Smooth muscle cell of the brain vasculature (primary cell): ENCODE measurements around the gene CALHM4.
A peak's percentile ranks its signal among the peaks of the same experiment; 100 is the strongest.

Experiments
- DNase-seq: peaks from one replicate; pipeline ENCODE4 v3.0.0-alpha.2; 2012; ENCODE audit warnings: low read depth, low spot score

The CALHM4 gene, protein sequence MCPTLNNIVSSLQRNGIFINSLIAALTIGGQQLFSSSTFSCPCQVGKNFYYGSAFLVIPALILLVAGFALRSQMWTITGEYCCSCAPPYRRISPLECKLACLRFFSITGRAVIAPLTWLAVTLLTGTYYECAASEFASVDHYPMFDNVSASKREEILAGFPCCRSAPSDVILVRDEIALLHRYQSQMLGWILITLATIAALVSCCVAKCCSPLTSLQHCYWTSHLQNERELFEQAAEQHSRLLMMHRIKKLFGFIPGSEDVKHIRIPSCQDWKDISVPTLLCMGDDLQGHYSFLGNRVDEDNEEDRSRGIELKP

DNA sequence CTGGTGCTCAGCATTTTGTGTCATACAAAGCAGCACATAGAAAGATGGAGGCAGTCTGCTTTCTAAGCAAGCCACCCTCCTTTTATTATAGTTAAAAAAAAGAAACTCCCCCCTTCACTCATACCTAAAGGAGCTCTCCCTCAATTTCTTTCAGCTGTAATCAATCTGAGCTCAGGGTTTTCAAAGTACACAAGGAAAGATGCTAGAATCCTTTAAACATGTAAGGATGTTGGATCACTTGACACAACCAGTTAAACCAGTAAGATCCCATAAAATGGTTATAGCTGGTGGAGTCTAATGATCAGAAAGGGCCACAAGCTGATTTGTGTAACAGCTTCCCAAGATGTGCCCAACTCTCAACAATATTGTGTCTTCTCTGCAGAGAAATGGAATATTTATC is at the start of gene CALHM4:
Gene CALHM4, plus strand, starts transcription at position 301 of the 400 bp plus-strand sequence. Its CDS starts 43 bp downstream, at position 344.
- no peak for DNase-seq

DNA sequence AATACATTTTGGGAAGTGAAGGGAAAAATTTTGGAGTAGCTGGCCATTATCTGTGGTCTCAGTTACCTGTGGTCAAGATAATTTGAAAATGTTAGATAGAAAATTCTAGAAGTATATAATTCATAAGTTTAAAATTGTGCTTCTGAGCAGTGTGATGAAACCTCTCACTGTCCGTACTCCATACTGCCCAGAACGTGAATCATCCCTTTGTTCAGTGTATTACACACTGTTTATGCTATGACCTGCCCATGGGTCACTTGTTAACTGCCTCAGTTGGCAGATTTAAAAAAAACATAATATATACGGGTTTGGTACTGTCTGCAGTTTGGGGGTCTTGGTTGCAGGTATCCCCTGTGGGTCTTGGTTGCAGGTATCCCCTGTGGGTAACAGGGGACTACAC is 46.2 kb upstream of the CALHM4 start:
- no peak for DNase-seq

DNA sequence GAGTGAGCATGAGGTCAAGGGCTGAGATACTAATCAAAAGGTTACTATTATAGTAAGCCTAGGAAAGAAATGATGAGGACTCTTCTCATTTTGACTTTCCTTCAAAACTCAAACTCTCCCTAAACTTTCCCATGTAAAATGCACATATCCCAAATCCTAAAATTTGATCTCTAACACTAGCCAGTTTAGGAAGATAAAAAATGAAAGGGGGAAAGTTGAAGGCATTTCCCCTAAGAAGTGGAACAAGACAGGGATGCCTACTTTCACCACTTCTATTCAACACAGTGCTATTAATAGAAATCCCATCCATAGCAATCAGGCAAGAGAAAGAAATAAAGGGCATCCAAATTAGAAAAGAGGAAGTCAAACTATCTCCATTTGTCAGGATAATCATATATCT is 45.0 kb upstream of the CALHM4 start:
- no peak for DNase-seq

DNA sequence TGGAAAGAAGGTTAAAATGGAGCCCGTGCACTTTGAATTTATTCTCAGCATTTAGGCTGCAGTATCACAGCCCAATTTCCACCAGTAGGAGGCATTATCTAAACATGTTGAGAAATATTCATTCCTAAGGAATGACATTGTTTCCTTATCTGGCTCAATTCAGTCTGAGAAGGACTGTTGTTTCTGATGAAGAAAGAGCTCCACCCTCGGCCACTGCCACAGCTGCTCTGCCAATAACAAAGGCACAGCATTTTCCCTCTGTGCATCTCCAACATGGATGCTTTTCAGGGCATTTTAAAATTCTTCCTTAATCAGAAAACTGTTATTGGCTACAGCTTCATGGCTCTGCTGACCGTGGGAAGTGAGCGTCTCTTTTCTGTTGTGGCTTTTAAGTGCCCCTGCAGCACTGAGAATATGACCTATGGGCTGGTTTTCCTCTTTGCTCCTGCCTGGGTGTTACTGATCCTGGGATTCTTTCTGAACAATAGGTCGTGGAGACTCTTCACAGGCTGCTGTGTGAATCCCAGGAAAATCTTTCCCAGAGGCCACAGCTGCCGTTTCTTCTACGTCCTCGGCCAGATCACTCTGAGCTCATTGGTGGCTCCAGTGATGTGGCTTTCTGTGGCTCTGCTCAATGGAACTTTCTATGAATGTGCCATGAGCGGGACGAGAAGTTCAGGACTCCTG is 42.0 kb upstream of the CALHM4 start, which contains the start of gene CALHM5:
Gene CALHM5, plus strand, starts transcription at position 216 of the 687 bp plus-strand sequence. Its CDS starts 58 bp downstream, at position 274.
- DNase-seq: peak; percentile 73

DNA sequence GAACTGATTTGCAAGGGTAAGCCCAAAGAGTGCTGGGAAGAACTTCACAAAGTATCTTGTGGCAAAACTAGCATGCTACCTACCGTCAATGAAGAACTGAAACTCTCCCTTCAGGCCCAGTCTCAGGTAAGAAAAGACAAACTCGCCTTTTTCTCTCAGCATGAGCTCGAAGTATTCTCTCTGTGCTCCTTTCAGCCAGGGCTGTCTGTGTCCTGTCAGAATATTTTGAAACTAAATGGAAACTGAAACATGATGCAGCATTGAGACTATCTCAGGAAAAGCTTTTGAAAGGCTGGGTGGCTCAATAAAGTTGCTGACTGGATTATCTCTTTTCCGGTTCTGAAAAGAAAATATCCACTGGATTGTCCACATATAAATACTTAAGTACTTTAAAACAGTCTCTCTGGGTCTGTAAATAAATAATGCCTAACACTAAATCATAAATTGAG is 41.4 kb upstream of the CALHM4 start:
- no peak for DNase-seq

DNA sequence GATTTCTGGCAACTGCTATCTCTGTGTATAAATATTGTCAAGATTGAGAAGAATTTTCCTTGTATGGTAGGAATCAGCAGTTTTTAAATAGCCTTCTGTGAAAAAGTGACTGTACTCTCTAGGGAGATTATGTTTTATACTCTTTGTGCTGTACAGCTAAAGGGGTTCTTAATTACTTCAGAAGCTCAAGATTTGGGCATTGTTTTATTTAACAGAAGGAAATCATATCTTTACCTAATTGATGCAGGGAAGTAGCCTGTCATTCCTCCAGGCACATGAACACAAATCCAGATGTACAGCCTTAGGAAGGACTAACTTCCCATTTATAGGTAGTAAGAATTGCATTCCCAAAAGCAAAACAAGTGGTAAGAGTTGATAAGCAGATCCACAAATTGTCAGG is 40.8 kb upstream of the CALHM4 start:
- DNase-seq: no peak

DNA sequence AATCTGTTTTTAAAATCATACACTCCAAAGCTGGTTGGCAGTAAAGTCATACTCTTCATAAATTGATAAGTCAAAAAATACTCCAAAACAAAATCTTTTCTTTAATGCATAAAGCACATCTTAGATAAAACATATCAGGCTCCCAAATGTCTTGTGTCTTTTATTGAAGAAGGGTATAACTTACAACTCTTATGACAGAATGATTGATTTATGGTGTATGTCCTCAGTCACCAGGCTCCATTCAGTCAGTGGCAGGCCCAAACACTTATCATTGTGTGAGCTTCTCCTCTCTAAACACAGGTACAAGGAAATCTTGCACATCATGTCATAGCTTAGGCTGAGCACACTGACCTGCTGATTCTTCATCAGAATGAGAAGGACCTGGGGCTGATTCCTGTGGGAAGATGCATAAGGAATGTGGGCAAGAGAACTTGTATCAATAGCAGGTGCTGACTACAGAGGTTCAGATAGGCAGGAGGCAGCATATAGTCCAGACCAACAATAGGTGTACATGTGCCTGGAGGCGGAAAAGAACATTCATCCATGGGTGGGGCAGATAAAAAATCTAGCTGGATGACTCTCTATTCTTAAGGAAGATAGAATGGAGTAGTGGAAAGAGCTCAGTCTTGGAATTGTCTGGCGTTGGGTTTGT is 40.2 kb upstream of the CALHM4 start:
- no peak for DNase-seq

GRCh38 chr6:116514111-116514510 is 39.4 kb upstream of the CALHM4 start:
- DNase-seq: no peak

GRCh38 chr6:116515141-116515540 is 38.4 kb upstream of the CALHM4 start:
- no peak for DNase-seq

- no peak for DNase-seq
These were observed 34.8 kb upstream of the CALHM4 start for GRCh38 chr6:116518621-116519368.

DNA sequence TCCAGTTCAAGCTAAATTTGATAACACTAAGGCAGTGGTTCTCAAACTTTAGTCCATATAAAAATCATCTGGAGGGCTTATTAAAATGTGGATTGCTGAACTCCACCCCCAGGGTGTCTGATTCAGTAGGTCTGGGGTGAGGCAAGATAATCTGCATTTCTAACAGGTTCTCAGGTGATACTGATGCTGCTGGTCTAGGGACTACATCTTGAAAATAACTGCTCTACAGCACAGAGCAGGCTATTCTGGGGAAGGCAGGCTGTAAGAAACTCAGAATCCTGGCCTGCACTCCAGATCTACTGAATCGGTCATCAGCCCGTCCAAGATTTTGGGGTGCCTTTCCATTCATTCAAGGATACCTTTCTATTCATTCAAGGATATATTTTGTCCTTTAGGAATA is 30.7 kb upstream of the CALHM4 start:
- DNase-seq: no peak

- no peak for DNase-seq
These were observed 29.3 kb upstream of the CALHM4 start for GRCh38 chr6:116524236-116524635.

GRCh38 chr6:116528133-116528532 is 25.4 kb upstream of the CALHM4 start:
- DNase-seq: no peak

GRCh38 chr6:116528780-116529179 is 24.8 kb upstream of the CALHM4 start:
- DNase-seq: no peak

GRCh38 chr6:116529466-116530290 is 23.9 kb upstream of the CALHM4 start:
- no peak for DNase-seq

GRCh38 chr6:116530436-116530835 is 23.1 kb upstream of the CALHM4 start:
- no peak for DNase-seq

GRCh38 chr6:116531675-116532570 is 21.6 kb upstream of the CALHM4 start:
- peak; percentile 59 for DNase-seq

DNA sequence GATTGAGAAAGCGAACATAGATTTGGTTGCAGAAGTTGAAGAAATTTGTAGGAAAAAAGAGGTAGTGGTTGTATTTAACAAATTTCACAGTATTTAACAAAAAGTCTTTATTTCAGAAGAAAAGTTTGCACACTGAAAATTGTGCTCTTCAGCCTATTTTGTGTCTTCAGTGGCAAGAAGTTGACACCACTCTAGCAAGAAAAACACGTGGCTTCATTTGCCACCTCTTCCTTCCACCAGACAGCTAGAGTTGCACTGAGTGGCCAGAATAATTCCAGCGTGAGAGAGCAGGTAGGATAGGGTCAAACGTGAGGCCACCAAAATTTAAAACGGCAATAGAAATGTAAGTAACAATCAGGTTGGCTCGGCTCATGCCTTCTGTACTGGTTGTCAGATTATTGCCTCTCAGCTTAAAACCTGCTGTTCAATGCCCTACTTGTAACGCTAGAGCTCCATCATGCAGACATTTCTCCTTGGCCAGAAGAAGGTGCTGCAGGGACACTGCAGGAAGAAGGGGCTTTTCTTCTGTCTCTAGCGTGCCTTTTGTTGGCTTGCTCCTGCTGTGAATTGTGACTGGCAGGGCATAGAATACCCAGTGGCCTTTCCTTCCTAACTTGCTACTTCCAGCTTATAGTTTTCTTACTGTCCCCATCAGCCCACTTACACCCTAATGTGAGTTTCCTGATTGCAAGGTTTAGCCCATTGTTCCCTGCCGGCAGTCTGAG is 20.2 kb upstream of the CALHM4 start:
- DNase-seq: no peak

- no peak for DNase-seq
These were observed 18.4 kb upstream of the CALHM4 start for GRCh38 chr6:116535109-116535508.
